GM12872 (cell line): ENCODE data around the gene PRR11.

Experiments used
- TF ChIP-seq, protein P1 (sequence below): IDR thresholded peaks from 3 replicates; pipeline ENCODE4 v1.5.1; 2011; ENCODE audit warnings: low read depth, mild to moderate bottlenecking, low read length, moderate library complexity; ENCODE audit not compliant: insufficient read depth

PRR11 gene

DNA sequence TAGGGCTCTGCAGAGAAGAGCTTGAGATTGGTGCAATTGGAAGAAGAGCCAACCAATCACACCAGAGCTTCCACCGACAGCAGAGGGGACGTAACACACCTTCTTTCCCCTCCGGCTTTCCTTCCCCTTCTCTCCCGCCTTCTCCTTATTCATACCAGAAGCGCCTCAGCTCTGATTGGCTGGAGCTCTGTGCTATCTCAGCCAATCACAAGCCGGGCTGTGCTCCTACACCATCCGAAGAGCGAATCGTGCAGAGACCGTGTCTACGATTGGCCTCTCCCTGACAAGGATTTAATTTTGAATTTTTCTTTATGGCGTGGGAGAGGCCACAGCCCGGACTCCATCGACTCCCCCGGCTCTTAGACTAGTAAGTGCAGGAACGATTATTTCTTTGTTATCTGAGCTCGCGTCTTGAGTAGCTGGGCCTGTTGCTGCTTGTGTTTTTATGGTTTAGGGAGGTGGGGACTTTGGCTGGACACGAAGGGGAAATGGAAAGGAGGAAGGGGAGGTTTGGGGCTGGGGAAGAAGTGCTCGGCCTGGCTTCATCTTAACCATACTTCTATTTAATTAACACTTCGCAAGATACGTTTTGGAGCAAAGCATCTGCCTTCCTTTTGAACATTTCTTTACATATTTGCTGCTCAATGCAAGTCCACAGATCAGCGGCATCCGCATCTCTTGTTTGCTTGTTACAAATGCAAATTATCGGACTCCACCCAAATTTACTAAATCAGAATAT, at the start of gene PRR11:
TSS of gene PRR11 (plus strand) at position 308 of the 739 bp plus-strand sequence. CDS start 14,007 bp downstream, outside the sequence.
- TF ChIP-seq, protein P1, sequence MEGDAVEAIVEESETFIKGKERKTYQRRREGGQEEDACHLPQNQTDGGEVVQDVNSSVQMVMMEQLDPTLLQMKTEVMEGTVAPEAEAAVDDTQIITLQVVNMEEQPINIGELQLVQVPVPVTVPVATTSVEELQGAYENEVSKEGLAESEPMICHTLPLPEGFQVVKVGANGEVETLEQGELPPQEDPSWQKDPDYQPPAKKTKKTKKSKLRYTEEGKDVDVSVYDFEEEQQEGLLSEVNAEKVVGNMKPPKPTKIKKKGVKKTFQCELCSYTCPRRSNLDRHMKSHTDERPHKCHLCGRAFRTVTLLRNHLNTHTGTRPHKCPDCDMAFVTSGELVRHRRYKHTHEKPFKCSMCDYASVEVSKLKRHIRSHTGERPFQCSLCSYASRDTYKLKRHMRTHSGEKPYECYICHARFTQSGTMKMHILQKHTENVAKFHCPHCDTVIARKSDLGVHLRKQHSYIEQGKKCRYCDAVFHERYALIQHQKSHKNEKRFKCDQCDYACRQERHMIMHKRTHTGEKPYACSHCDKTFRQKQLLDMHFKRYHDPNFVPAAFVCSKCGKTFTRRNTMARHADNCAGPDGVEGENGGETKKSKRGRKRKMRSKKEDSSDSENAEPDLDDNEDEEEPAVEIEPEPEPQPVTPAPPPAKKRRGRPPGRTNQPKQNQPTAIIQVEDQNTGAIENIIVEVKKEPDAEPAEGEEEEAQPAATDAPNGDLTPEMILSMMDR, result no peak

DNA sequence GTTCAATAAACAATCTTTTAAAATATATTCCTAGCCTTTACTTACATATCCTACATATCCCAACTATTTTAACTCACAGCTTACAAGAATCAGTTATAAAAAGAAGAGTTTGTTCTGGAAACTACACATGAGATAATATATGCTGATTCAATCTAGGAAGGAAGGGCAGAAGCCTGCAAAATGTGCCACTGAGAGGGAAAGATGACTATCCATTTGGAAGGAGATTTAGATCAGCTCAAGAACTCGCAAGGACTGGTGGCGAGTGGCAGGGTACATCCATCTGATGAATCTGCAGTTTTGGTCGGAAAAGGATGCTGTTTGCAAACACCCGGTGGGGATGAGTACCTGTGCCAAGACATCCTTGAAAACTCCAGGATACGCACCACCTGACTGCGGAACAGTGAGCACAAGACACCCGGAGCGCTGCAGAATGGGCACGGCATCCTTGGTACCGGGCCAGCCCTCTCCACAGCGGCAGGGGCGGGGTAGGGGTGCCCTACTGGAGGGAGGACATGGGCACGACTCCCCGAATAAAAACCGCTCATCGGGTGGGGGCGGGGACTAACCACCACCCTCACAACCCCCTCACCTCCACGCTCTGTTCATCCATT, 49.6 kb upstream of the PRR11 start:
- TF ChIP-seq, protein P1, result no peak

DNA sequence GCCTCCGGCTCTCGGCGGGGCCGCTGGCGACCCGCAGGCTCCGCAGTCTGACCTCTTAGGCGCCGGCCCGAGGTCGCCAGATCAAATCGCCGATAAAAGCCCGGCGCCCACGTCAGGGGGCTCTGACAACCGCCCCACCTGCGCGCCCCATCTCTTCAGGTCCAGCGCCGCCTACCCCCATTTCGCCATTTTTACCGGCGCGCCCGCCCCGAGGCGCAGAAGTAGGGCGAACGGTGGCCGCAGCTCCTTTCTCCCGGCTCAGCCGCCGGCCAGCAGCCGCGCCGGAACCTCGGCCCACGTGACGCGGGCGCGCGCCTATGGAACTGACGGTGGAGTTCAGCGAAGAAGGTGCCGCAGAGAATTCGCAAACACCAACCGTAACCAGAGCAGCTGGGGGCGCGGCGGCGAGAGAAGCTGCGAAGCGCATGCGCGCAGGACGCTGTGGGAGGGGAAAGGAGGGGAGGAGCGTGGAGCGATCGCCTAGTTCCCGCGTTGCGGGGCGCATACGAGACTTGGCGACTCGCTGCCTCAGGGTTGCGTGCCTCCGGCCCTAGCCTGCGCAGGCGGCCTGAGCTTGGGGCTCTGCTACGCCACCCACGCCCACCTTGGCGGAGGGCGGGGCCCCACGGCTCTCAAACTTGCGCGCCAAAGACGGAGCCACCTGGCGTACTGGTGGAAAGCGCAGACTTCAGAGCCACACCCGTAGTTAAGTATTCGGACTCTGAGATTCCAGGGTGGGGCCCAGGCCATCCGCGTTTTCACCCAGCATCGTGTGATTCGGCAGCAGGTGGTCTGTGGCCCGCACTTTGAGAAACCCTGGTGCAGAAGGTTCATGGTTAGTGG, 48.9 kb upstream of the PRR11 start, which contains the start of gene TRIM37:
TSS of gene TRIM37 (minus strand) at position 418 of the 843 bp plus-strand sequence. CDS start 419 bp downstream, outside the sequence.
- TF ChIP-seq, protein P1, result 0 out of 3 replicates have a peak, but pooled peaks have one; percentile 14

DNA sequence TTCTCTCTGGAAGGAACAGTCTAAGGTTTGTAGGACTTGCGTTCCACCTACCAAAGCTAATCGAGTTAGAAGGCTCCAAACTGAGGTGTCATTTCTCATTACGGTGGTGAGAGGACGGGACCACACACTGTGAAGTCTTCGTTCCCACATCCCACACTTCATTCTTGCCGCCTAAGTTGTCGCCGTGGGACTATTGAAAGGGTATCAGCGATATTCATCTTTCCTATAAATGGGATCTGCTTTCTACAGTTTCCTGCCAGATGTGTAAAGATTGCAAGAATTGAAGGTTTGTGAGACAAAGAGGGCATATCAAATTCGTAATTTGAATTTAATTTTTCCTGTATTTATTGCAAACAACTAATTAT, 48.3 kb upstream of the PRR11 start:
- TF ChIP-seq, protein P1, result no peak

DNA sequence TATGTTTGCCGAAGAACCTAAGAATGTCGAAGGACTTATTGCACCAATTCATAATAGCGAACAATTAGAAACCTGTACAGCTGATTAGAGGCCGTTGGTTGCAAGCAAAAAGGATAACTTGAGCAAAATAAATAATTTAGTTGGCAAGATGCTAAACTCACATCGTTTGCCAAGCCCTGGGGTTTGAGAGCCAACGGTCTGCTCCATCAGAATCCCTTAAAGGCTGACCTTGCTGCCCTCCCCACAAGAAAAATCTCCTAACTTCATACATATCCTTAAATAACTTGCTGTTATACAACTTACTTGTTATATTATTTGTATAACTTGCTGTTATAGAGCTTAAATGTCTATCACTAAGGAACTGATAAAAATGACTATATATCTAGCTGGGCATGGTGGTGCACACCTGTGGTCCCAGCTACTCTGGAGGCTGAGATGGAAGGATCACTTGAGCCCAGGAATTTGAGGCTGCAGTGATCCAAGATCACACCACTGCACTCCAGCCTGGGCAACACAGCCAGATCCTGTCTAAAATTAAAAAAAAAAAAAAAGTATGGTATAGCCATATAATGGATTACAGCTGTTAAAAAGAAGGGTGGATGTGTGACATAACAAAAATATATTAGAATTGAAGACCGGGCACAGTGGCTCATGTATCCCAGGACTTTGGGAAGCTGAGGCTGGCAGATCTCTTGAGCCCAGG, 47.0 kb upstream of the PRR11 start:
- TF ChIP-seq, protein P1, result no peak

DNA sequence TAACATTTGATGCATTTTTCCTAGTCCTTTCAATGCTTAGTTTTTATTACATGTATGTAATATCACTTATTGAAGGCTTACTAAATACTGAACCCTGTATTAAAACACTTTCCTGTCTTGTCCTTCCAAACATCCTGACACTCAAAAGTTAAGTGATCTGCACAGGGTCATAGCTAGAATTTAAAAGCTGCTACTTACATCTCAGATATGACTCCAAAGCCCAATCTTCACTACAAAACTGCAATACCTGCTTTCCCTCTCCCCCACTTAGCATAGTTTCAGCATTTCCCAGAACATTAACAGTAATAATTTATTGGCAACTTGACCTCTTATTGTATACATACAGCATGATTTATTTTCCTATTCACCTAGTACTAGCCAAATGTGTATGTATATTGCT, 44.6 kb upstream of the PRR11 start:
- TF ChIP-seq, protein P1, result no peak

DNA sequence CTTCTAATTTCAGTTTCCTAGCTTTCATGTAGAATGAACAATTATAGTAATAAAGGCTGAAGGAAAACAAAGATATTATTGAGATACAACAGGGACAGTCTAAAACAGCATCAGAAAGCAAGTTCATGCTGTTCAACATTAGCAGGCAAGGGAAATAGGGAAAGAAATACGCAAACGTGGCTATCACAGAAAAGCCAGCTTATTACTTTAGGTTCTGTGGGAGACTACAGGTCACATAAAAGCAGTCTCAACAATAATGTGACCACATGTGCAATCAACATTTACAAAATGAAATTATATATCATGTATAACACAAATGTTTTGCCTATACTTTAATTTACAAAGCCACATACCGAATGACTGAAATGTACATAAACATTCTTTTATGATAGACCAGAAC, 44.0 kb upstream of the PRR11 start:
- TF ChIP-seq, protein P1, result no peak
